Neural crest cell (in vitro differentiated cells): ENCODE measurements around the gene PHKB. TPM values are rescaled to one million over a fixed set of nuclear protein-coding genes. Genes with fewer than 3 reads are reported as not detected.

Experiments used
- DNase-seq: peaks from one replicate; pipeline ENCODE4 v3.0.0; 2021; ENCODE audit warnings: low read depth, mixed read lengths, low spot score
- H3K27ac Mint-ChIP-seq: one replicate; pipeline ENCODE4 v1.8.0; 2021; ENCODE audit warnings: mild to moderate bottlenecking, mixed read lengths; ENCODE audit not compliant: unreplicated experiment
- H3K27me3 Mint-ChIP-seq: 2 replicates; pipeline ENCODE4 v1.8.0; 2021; ENCODE audit warnings: low read depth, mild to moderate bottlenecking, mixed read lengths
- H3K36me3 Mint-ChIP-seq: 2 replicates; pipeline ENCODE4 v1.8.0; 2021; ENCODE audit warnings: low read depth, mild to moderate bottlenecking, mixed read lengths
- H3K4me1 Mint-ChIP-seq: 2 replicates; pipeline ENCODE4 v1.8.0; 2021; ENCODE audit warnings: mixed read lengths
- H3K4me3 Mint-ChIP-seq: one replicate; pipeline ENCODE4 v1.8.0; 2021; ENCODE audit warnings: mild to moderate bottlenecking, mixed read lengths
- H3K9me3 Mint-ChIP-seq: 2 replicates; pipeline ENCODE4 v1.8.0; 2021; ENCODE audit warnings: mixed read lengths
- CTCF ChIP-seq: fragments of 200-600 bp; sonication (generic); conservative IDR thresholded peaks from 2 replicates; pipeline ENCODE4 v1.5.0; 2021; ENCODE audit warnings: antibody characterized with exemption, mild to moderate bottlenecking
- total RNA-seq: library from RNA; stranded (reverse); gene quantifications from 2 replicates; pipeline ENCODE4 v1.2.1, GENCODE V29; 2021

The PHKB gene
- total RNA-seq, 1 donor from 2014 or later: 61.2 TPM

- Mint-ChIP-seq H3K9me3 (peaks cover 4% of the 10 kb centered on the region), H3K27me3 (no peaks in the 10 kb centered on the region), H3K36me3 (no peaks in the 10 kb centered on the region), H3K4me1 (peaks cover 13% of the 10 kb centered on the region), H3K27ac (no peak overlapping the region), H3K4me3 (no peak overlapping the region)
- DNase-seq: no peak
- no peak for TF ChIP-seq CTCF
These were observed 265.0 kb downstream of the PHKB start for GRCh38 chr16:47726031-47726675.

GRCh38 chr16:47727131-47727530 lies 266.0 kb downstream of the PHKB start:
- peaks cover 12% of the 10 kb centered on the region for H3K4me1 Mint-ChIP-seq
- no peak for TF ChIP-seq CTCF

GRCh38 chr16:47728205-47728604 lies 267.1 kb downstream of the PHKB start:
- Mint-ChIP-seq H3K9me3 (peaks cover 2% of the 10 kb centered on the region), H3K4me1 (peaks cover 13% of the 10 kb centered on the region), H3K4me3 (no peak overlapping the region), H3K27me3 (no peaks in the 10 kb centered on the region), H3K27ac (no peak overlapping the region), H3K36me3 (no peaks in the 10 kb centered on the region)
- TF ChIP-seq CTCF: no peak
- DNase-seq: no peak

More at GRCh38 chr16:47727131-47727530, 266.0 kb downstream of the PHKB start:
- Mint-ChIP-seq H3K36me3 (no peaks in the 10 kb centered on the region), H3K27me3 (no peaks in the 10 kb centered on the region), H3K9me3 (peaks cover 2% of the 10 kb centered on the region), H3K4me3 (no peak overlapping the region), H3K27ac (no peak overlapping the region)
- no peak for DNase-seq

GRCh38 chr16:47729701-47730100 lies 268.6 kb downstream of the PHKB start:
- Mint-ChIP-seq H3K36me3 (no peaks in the 10 kb centered on the region), H3K27ac (no peak overlapping the region), H3K9me3 (peaks cover 2% of the 10 kb centered on the region), H3K4me1 (peaks cover 10% of the 10 kb centered on the region), H3K27me3 (no peaks in the 10 kb centered on the region), H3K4me3 (no peak overlapping the region)
- no peak for DNase-seq
- no peak for TF ChIP-seq CTCF

GRCh38 chr16:47731252-47731651 lies 270.1 kb downstream of the PHKB start:
- H3K4me3 Mint-ChIP-seq: no peak overlapping the region
- peaks cover 2% of the 10 kb centered on the region for H3K9me3 Mint-ChIP-seq
- peaks cover 10% of the 10 kb centered on the region for H3K4me1 Mint-ChIP-seq
- DNase-seq: no peak
- H3K27ac Mint-ChIP-seq: no peak overlapping the region
- no peak for TF ChIP-seq CTCF
- no peaks in the 10 kb centered on the region for H3K36me3 Mint-ChIP-seq
- no peaks in the 10 kb centered on the region for H3K27me3 Mint-ChIP-seq
